Ureter (tissue), 1 donor: Measurements from ENCODE around the gene LPAR5. TPM values are rescaled to one million over a fixed set of nuclear protein-coding genes. Genes with fewer than 3 reads are reported as not detected.
A peak's percentile ranks its signal among the peaks of the same experiment; 100 is the strongest.

Experiments
- DNase-seq: peaks from one replicate; pipeline ENCODE4 v3.0.0-alpha.2; 2020; ENCODE audit warnings: low spot score
- total RNA-seq: library from RNA; stranded (reverse); gene quantifications from one replicate; pipeline ENCODE4 v1.2.4, GENCODE V29; 2023
- donor health status: DM: yes; HTN: yes; CAD: no.

LPAR5 gene
- total RNA-seq, 1 donor from 2014 or later = 13.6 TPM

DNA sequence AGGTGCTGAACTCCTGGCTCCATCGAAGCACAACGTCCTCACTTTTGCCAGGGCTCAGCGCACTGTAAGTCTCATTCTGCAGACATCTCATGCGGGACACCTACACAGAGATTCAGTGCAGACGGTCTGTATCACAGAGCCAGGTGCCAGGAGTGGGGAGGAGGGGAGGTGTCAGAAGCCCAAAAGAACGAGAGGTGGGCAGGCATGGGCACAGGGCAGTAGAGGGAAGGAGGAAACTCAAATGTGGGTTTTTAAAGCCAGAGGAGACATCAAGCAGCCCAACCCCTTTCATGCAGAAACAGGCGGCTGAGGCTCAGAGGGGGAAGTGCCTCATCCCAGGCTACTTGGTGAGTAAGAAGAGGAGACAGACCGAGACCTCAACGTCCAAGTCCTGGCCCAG, 2.5 kb upstream of the LPAR5 start:
- no peak for DNase-seq

DNA sequence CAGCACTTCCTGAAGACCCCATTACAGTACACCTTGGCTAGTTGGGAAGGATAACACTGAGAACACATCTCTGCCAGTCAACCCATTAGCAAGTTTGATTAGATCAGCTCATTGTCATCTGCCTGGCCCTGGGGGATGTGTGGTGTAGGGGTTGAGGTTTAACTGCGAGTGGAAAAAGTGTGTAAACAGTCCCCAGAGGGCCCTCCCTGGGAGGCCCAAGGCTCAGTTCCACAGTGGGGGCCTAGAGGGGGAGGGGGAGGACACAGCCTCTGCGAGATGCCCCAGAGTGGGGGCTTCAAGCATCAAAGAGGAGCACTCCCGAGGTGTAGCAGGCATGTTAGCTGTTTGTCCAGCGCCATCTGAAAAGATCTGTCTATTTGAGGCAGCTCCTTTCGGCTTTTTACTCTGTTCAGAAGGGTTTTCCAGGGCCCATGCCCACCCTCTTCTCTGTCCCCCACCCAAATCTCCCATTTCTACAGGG, 344 bp downstream of the LPAR5 start:
- no peak for DNase-seq

DNA sequence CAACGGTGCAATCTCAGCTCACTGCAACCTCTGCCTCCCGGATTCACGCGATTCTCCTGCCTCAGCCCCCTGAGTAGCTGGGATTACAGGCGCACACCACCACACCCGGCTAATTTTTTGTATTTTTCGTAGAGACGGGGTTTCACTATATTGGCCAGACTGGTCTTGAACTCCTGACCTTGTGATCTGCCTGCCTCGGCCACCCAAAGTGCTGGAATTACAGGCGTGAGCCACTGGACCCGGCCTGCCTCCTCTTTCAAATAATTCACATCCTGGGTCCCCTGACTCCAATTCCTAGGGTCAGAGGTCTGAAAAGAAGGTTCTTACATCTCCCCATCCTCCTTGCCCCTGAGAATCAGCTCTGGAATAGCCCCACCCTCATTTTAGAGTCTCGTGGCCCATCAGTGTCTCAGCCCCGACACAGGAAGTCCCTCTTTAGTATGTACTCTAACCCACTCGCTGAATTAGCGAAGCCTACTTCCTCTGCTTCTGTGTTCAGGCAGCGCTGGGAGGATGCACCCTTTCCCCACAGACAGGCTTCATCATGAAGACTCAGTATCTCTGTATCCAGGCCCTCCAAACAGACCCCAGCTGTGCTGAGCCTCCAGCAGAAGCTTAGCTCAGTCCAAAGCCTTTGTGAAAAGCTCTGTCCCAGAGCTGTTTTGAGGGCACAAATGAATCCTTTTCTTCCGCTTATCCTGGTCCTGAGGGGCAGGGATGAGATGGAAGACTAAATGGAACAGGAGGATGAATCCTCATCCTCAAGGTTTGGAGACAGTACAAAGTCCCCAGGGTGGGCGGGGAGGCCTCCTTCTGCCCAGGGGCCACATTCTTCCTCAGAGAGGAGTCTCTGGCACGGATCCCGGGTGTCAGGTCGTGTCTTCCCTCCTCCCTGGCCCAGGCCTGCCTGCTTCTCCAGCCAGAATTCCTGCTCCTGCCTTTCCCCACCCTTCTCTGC, 3.5 kb downstream of the LPAR5 start:
- DNase-seq = no peak

DNA sequence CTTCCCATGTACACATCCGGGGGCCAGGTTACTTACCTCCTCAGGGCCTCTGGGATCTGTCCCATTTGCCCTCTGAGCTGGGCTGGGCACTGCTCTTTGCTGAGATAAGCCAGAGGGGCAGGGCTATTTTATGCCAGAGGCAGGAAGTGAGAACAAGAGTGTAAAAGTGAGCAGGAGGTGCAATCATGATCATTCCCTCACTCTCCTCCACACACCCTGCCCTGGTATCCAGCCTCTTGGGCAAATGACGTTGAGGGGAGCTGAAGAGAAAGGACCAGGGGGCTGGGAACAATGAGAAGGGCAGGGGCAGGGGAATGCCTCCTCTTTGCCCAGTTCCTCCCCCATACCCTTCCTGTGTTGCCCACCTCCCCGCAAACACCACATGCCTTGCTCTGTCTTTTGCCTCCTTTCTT, 4.2 kb downstream of the LPAR5 start:
- DNase-seq = no peak

DNA sequence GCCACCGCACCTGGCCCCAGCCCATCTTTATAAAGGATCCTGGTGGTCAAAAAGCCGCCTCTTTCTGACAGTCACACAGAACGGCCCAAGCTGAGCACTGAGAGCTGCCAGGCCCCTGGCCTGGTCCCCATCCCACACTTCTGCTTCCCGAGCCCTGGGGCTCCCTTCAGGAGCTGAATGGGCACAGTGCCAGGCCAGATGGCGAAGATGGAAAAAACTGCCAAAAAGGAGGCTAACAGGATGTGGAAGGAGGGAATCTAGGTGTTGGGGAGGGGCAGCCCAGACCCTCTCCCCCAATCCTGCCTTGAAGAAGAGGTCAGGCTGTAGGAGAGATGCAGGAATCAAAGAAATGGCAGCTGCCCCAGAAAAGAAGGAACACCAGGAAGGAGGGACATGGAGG, 5.0 kb downstream of the LPAR5 start:
- no peak for DNase-seq

DNA sequence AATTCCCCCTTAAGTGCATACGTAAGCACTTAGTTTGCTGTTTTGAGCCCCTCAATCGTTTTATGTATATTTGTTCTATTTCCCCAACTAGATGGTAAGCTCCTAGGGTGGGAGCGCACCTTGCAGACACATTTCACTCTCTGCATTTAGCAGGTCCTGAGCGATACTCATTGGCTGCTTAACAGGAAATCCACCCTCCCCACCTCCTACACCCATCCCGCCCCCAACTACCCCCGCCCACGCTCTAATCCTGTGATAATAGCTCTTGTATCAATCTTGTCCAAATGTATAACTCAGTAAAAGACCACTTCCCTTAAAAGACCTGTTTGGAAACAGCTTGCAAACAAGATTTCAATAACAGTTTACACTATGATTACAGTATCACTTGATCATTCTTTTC, 8.1 kb downstream of the LPAR5 start:
- DNase-seq = no peak

DNA sequence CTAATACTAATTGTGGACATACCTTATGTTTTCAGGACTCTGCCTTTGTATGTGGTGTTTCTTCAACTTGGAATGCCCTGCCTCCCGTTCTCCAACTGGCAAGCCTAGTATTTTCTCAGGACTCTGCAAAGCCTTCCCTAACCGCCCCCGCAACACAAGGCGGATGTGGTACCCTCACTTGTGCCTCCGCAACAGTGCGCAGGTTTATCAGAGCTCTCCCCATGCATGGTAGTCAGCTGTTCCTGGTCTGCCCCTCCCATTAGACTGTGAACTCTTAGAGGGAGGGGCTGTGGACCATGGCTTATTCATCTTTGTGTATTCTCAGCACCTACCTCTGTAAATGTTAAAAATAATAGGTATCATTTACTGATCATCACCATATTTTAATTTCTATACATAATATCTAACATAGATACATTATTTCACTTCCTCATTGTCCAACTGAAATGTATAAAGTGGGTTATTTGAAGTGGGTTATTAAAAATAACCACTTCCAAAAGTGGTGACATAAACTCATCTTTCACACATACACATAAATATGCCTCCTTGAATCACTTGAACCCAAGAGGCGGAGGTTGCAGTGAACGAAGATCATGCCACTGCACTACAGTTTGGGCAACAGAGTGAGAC, 9.0 kb downstream of the LPAR5 start:
- DNase-seq = no peak

DNA sequence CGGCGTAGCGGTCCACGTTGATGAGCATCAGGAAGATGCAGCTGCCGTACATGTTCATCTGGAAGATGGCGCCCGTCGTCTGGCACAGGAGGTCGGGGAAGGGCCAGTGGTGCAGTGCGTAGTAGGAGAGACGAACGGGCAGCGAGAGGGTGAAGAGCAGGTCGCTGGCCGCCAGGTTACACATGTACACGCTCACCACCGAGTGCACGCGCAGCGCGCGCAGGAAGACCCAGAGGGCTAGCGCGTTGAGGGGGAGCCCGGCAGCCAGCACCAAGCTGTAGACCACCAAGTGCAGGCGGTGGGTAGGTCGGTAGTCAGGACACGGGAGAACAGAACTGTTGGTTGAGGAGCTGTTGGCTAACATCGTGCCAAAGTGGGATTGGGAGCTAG, 14.9 kb downstream of the LPAR5 start:
- DNase-seq = no peak

DNA sequence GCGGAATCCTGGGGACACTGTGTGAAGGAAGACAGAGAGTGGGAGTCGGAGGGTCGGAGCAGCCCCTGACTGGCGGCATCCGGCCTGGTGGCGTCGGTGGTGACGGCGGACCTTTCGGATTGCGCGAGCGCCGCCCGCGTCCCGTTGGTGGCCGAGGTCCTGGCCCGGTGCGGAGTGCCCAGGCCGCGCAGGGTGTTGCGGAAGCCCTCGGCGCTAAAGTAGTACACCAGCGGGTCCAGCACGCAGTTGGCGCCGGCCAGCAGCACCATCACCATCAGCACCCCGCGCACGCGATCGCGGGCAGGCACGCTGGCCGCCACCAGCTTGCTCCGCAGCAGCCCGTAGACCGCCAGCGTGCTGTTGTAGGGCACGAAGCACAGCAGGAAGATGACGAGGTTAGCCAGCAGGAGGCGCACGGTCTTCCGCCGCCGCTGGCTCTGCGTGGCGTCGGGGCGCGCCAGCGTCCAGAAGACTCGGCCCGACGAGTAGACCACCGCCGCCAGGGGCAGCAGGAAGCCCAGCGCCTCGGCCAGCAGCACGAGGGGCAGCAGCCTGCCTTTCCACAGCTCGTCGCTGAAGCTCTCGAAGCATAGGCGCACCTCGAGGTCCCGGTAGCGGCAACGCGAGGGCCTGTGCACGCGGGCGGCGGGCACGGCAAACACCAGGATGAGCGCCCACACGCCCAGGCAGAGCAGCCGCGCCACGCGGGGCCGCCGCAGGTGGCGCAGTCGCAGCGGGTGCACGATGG, 15.4 kb downstream of the LPAR5 start:
- no peak for DNase-seq

DNA sequence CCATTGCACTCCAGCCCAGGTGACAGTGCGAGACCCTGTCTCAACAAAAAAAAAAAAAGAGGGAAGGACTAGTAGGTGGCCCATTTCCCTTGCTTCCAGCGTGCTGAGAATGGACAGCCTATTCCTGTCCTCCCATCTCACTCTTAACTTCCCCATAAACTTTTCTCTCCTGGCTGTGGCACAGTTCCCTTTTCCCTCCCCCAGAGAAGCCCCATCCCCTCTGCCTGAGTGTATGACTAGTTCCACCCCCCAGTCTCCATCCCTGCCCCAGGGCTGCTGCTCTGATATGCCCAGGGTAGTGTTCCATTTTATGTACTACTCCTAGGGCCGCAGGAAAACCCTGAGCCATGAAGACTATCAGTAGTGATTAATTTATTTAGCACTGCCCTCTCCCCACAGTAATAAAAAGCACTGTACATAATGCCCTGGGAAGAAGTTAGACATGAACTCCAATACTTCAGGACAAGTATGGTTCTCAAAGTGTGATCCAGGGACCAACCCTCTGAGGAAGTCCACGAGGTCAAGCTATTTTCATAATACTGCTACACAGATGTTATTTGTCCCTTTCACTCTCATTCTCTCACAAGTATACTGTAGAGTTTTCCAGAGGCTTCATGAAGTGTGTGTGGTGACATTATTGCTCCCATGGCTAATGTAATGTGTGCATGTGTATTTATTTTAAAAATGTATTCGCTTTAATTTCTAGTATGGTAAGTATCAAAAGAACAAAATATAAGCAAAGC, 17.1 kb downstream of the LPAR5 start:
- no peak for DNase-seq

DNA sequence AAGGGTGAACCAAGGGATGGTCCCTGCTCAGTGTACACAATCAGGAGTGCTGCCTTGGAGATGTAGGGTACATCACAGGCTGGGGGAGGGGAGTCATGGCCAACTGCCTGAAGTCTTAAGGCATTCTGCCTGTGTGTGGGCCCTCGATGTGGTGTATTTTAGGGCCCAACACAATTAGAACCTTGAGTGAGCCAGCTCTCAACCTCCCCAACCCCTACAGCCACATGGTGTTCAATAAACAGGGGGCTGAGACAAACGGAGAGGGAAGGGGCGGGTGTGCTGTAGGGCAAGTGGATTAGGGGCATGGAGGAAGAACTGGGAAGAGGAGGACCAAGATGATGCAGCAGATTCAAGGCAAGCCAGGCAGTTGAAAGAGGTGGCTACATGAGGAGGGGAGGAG, 20.0 kb downstream of the LPAR5 start:
- no peak for DNase-seq

DNA sequence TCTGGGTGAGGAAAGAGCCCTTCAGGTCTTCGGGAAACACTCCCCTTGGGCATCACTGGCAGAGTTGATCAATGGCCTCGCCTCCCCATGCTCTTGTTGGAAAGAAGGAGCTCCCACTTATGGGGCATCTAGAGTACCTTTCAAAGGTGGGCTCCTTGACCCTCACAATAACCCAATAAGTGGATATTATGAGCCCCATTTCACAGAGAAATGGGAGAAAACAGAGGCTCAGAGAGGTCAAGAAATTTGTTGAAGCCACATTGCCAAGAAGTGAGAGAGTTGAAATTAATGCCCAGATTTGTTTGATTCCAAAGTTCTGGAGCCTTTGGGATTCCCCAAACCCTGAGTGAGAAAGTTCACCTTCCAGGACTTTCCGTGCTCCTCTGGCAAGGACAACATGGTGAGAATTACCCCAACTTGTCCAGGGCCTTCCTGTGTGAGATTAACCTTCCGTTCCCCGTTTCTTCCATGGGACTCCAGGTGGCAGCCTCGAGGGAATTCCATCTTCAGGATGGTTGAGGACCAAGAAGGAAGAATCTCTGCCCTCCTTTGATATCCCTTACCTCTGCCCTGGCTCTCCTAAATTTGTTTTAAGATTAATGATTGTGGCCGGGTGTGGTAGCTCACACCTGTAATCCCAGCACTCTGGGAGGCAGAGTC, 21.1 kb downstream of the LPAR5 start:
- DNase-seq = no peak

DNA sequence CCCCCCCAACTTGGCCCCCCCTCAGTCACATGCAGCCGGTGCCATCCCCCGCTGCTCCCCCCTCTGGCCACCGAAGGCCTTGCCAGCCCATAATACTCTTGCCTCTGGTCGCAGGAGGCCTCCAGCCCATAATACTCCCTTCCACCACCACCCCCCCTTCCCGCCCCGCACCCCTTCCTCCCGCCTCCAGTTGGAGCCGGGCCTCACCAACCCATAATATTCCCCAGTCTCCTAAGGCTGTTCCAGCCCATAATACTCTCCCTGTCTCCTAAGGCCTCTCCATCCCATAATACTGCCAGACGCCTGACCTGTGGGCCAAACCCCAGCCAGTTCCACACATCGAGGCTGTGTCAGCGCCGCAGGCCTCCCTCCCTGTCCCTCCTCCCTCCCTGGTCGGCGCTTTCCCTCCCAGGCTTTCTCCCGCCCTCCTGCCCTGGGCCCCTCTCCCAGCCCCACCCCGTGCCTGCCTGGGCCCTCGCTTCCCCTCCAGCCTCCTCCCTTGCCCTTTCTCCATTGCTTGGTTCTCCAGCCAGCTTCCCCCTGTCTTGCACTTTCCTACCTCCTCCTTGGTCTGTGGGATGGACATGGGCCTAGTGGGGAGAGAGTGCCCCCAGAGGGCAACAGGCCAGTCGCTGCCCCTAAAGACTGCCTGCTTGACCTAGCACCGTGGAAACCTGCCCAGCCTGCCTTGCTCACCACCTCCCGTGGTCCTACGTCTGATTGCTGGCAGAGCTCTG, 21.8 kb downstream of the LPAR5 start:
- peak; percentile 95 for DNase-seq

DNA sequence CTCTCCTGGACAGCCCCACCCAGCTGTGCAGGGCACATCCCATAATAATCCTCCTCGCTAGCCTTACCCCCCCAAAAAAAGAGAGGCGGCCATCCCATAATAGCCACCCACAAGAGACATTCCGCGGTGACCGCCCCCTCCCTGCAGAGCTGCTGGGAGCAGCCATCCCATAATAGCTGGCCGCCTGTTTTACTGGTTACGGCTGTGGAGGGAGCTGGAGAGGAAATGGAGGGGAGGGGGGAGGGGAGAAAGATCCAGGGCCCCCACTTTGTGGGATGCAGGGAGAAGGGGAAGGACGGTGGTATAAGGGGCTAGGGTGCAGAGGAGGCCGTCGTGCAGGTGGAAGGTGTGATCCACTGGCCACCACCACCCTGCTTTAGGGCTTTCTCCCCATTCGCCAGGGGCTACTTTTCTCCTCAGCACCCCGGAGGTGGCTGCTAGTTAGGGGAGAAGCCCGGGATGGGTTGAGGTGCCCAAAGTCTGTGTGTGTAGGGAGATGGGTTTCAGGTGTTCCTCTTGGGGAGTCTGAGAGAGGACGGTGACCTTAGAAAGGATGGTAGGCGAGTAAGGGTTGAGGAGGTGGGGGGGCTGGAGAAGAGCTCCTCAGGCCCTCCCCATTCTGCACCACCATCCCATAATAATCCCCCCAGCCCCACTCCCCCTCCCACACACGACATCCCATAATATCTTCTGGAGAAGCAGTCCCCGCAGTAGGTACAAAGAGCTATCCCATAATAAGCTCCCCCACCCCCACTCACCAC, 22.6 kb downstream of the LPAR5 start:
- peak; percentile 88 for DNase-seq

DNA sequence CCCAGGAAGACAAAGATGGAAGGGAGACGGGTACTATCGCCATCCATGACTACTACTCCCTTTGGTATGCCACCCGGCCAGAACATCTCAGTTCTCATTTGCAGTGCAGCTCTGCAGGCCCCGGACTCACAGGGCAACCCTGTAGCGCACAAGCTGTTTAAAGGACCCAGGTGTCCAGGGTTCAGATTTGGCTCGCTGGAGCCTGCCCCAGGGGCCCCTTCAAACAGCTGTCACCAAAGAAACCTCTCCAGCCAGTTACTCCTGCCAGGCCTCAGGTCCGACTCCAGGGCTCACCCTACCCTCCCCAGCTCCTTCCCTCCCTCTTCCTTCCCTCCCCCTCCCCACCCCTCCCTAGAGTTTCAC, 23.1 kb downstream of the LPAR5 start:
- DNase-seq = no peak

DNA sequence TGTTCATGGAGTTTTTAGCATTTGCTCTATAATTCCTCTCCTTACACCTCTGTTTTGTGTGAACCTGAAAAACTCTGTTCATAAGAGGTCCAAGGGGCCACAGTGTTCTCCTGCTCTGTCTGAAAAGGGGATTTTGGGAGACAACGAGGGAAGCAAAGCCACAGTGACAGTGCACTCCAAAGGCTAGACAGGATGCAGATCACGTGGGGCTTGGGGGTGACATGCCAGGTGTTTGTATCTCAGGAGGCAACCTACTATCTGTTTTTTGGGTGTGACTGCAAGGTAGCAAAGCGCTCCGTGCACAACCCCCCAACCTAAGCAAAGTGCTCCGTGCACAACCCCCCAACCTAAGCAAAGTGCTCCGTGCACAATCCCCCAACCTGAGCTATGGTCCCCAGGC, 23.5 kb downstream of the LPAR5 start:
- no peak for DNase-seq

DNA sequence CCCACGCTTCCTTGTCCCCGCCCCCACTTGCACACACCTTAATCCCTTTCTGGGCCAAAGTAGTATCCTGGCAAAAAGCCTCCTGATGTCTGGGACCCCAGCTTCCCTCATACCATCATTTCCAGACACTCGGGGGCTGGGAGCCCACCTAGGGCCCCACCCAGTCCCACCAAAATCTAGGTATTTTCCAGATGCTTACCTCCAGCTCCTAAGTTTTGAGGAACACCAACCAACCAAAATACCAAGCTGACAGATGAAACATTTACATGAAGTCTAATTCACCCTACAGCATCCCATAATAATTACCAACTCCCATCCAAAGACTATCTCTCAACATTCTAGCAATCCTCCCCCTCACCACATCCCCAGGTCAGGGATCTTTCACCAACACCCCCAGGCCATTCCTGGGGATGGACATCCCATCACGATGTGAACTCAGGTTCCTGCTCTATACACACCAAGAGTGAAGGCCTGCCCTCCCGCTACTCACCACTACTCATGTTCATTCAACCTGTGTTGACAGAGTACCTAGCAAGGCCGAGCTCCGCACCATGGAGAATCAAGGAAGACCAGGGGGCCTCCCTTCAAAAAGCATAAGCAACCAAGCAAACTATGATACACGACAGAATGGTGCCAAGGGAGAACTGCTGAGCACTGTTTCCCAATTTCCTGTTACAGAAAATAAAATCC, 27.0 kb downstream of the LPAR5 start:
- DNase-seq = no peak

DNA sequence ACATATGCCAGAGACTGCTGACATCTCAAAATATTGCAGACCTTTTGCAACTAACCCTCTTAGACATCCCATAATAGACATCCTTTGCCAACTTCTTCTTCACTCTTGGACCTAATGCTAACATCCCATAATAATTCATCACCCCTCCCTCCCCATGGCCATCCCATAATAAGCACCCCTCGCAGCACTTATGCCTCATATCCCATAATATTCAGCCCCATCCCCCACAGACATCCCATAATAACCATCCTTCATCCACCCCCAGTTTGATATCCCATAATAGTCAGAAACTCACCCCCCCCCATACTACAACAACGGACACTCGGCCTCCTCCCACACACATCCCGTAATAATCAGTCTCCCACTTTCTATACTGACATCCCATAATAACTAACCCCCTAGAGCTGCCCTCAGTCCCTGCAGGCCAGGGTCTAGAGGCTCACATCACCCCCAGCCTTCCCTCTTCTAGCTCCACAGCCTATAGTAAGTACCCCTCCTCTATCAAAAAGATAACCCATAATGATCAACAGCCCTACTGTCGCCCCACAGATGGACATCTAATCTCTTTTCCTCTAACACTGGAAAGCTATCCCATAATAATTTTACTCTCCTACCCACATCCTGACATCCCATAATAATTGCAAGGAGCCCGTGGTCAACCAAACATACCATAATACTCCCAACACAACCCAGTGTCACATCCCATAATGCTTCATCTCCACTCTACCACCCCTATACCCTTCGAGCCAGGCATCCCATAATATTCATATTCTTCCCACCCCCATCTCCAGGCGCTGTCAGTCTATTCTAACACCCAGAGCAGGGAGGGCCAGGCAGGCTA, 27.8 kb downstream of the LPAR5 start:
- peak; percentile 79 for DNase-seq
